Measurements from ENCODE around the gene HDAC5.
"Not testable (repeated sequence)": the region's sequence is repeated elsewhere in the genome, so short reads cannot be mapped to it uniquely, and the experiment has no call there.

The HDAC5 gene

DNA sequence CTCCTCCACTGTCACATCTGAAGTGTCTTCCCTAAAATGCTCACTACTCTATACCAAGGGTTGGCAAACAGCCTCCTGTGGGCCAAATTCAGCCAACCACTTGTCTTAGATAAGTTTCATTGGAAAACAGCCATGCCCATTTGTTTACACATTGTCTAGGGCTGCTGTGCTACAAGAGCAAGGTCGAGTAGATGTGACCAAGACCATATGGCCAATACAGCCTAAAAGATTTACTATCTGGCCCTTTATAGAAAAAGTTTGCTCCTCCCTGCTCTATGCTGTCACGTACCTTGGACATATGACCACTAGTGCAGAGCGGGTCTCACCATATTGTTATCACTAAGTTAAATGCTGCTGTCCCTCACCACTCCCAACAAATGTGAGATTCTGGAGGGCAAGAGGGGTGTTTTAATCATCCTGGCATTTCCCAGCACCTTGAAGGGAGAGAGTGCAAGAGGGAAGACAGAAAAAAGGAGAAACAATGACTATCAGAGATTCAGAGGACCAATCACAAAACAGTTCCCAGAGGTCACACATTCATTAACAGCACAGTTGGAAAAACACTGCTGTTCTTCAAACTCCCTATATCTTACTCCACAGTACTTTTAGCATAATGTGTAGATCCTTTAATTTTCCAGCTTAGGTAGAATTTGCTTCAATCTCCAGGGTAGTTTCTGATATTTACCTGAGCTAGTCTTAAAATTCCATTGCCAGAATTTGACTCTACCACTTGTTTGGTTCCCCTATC lies 70.1 kb downstream of the HDAC5 start:
- peak; percentile 74 for DNase-seq (ENCODE audit: low read depth)
- no peak overlapping the region for H3K4me3 ChIP-seq (ENCODE audit: low read depth, low read length)
- TF ChIP-seq CTCF (IDR thresholded peaks at IDR 0.05; ENCODE audit: control insufficient read depth, extremely low read depth, insufficient read depth), result no peak

DNA sequence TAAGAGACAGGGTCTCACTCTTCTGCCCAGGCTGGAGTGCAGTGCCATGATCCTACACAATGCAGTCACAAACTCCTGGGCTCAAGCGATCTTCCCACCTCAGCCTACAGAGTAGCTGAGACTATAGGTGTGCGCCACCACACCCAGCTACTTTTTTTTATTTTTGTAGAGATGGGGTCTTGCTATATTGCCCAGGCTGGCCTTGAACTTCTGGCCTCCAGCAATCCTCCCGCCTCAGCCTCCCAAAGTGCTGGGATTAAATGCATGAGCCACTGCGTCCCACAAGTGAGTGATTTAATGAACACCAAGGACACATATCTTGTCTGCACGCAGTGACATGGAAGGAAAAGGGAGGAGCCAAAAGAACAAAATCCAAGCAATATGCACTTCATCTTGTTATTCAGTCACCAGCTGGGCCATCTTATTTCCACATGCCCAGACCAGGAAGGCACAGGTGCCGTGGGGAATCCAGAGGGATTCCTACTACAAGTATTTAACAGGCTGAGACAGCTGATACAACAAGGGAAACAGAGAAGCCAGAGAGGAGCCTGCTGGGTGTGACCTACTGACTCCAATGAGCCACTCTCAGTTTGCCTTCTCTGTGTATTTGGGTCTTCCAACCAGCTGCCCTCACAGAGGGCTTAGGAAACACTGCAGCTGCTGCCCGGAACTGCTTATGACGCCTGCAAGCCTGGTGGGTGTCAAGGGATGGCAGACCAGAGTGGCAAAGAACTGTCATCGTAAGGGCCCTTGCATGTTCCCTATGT lies 74.0 kb downstream of the HDAC5 start:
- no peak for TF ChIP-seq CTCF (IDR thresholded peaks at IDR 0.05; ENCODE audit: control insufficient read depth, extremely low read depth, insufficient read depth)
- no peak for DNase-seq (ENCODE audit: low read depth)
- no peak overlapping the region for H3K4me3 ChIP-seq (ENCODE audit: low read depth, low read length)

DNA sequence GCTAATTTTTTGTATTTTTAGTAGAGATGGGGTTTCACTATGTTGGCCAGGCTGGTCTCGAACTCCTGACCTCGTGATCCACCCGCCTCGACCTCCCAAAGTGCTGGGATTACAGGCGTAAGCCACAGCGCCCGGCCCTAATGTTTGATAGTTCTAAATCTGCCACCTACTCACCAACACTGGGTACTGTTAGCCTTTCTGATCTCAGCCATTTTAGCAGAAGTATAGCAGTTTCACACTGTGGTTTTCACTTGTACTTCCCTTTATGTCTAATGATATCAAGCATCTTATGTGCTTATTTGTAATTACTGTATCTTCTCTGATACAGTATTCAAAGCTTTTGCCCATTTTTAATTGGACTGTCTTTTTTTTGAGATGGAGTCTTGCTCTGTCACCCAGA lies 76.5 kb downstream of the HDAC5 start:
- DNase-seq (ENCODE audit: low read depth), result not testable (repeated sequence)

GRCh38 chr17:44045486-44045885 lies 78.0 kb downstream of the HDAC5 start:
- DNase-seq (ENCODE audit: low read depth), result no peak
- no peak for TF ChIP-seq CTCF (IDR thresholded peaks at IDR 0.05; ENCODE audit: control insufficient read depth, extremely low read depth, insufficient read depth)

More for the DNA sequence above, 76.5 kb downstream of the HDAC5 start:
- H3K4me3 ChIP-seq (ENCODE audit: low read depth, low read length), result not testable (repeated sequence)

DNA sequence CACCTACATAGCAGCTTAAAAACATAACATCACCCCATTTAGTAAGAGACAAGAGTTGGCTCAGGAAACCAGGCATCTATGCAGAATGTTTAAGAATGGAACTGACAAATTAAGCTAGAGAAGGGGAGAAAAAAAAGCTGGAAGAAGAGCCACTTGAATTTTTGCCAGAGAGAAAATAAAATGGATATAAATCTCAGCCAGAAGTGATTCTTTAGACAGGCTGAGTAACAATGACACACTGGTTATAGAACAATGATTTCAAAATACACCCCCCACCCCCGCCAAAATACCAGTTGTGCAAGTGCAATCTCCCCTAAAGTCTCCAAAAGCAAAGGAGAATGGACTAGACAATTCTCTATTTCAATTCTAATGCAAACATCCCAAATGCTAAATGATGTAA lies 79.4 kb downstream of the HDAC5 start:
- DNase-seq (ENCODE audit: low read depth), result no peak
- H3K4me3 ChIP-seq (ENCODE audit: low read depth, low read length), result no peak overlapping the region
- no peak for TF ChIP-seq CTCF (IDR thresholded peaks at IDR 0.05; ENCODE audit: control insufficient read depth, extremely low read depth, insufficient read depth)

More at GRCh38 chr17:44045486-44045885, 78.0 kb downstream of the HDAC5 start:
- H3K4me3 ChIP-seq (ENCODE audit: low read depth, low read length), result no peak overlapping the region

DNA sequence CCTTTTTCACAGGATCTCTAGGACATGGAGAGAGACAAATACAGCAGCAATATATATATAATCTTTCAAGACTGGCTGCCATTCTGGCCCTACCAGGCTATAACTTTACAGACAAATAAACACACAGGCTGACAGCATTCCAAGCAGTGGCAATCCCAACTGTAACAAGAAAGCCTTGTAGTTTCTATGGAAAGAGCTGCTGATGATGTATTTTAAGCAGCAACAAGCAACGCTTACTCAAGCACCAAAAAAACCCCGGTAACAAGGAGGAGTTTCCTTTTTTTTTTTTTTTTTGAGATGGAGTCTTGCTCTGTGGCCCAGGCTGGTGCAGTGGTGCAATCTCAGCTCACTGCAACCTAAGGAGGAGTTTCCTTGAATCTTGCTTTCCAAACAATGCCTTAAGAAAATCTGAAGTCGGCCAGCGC lies 80.2 kb downstream of the HDAC5 start:
- no peak for DNase-seq (ENCODE audit: low read depth)
- H3K4me3 ChIP-seq (ENCODE audit: low read depth, low read length), result no peak overlapping the region
- no peak for TF ChIP-seq CTCF (IDR thresholded peaks at IDR 0.05; ENCODE audit: control insufficient read depth, extremely low read depth, insufficient read depth)

DNA sequence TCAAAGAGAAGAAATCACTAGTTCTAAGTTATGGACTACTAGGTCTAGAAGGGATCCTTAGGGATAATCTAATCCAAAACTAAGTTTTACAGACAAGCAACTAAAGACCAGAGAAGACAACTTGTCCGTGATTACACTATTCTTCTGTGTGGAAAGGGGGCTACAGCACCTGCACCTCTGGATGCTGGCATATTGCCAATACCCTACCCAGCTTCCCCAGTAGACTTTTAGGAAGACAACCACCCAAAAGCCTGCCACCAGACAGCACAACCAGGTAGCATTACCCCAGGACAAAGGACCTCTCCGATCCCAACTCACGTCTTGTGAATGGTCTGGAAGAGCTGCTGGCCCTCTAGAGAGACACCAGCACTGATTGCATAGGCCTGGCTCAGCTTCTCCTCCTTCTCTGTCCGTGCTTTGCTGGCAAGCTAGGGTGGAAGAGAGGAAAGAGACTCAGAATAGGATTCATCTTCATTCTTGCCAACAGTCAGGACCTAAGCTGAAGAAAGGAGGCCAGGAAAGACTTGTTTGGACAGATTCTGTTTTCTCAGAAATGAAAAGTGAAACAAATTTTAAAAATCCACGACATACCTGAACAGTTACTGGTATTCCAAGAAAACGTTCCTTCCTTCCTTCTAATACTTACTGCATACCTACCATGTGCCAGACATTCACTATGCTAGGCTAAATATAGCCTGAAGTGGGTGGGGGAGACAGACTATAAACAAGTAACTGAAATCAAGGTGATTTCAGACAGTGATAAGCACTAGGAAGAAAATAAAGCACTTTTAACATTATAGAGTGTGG lies 83.4 kb downstream of the HDAC5 start:
- DNase-seq (ENCODE audit: low read depth), result no peak
- TF ChIP-seq CTCF (IDR thresholded peaks at IDR 0.05; ENCODE audit: control insufficient read depth, extremely low read depth, insufficient read depth), result no peak
- H3K4me3 ChIP-seq (ENCODE audit: low read depth, low read length), result no peak overlapping the region
